ENCODE measurements around the gene ATP2B2. TPM values are rescaled to one million over a fixed set of nuclear protein-coding genes. Genes with fewer than 3 reads are reported as not detected.

The ATP2B2 gene
- total and polyA plus RNA-seq, 2 donors (not counting 1 experiment from before 2014, with no cell fraction given) = not detected

DNA sequence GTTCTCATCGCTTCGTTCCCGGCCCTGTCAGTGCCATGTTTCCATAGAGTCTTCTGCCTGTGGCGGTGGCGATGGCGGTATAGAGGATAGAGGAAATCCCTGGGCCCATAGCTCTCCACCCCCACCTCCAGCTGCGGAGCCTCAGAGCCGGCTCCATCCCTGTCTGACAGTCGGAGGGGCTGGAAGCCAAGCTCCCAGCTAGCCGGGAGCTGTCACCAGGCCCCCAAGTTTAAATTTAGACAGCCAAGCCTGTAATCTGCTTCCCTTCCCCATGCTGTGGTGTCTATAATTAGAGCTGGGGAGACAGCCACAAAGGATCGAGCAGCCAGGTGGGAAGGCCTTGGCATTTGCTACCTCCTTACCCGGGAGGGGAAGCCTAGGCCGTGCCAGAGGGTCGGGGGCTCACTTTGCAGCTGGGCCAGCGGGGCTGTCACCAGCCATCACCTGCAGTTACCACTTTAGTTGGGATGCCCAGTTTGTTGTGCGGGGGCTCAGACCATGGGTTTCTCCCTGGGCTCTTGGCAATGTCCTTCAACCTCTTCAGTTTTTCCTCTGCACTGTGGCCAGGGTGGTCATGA lies 128.1 kb downstream of the ATP2B2 start:
- Histone ChIP-seq H4K20me1 (ENCODE audit: control insufficient read depth, insufficient read depth, low read length, poor library complexity, severe bottlenecking) (no peaks in the 10 kb centered on the region), H3K9me3 (ENCODE audit: control extremely low read depth in 1 of 3, control insufficient read depth in 2 of 3, insufficient read depth in 1 of 3, low read length in 2 of 3) (no peaks in the 10 kb centered on the region), H3K9ac (ENCODE audit: low read length) (no peak overlapping the region), H3K4me1 (ENCODE audit: control insufficient read depth in 2 of 2, insufficient read depth in 2 of 2, low read length in 2 of 2) (peaks cover 5 to 9% of the 10 kb centered on the region in 2 donors), H3K4me2 (replicated peaks; ENCODE audit: low read depth, low read length, poor library complexity, severe bottlenecking) (no peak overlapping the region), H3K27ac (ENCODE audit: low read length in 2 of 2) (no peak overlapping the region), H3K79me2 (ENCODE audit: control insufficient read depth, insufficient read depth, low read length) (no peaks in the 10 kb centered on the region), H2AFZ (ENCODE audit: insufficient read depth, low read depth, low read length, poor library complexity, severe bottlenecking) (no peak overlapping the region), H3K27me3 (replicated peaks in 1 of 4; ENCODE audit: control extremely low read depth in 1 of 4, control insufficient read depth in 3 of 4, insufficient read depth in 4 of 4, low read length in 3 of 4) (no peaks in the 10 kb centered on the region), H3K4me3 (ENCODE audit: control extremely low read depth in 1 of 5, extremely low read depth in 1 of 5, insufficient read depth in 1 of 5, low read depth in 2 of 5, low read length in 4 of 5) (no peak overlapping the region), H3K36me3 (replicated peaks in 1 of 2; ENCODE audit: control extremely low read depth in 1 of 2, control insufficient read depth in 1 of 2, extremely low read depth in 1 of 2, insufficient read depth in 2 of 2, low read length in 1 of 2) (no peaks in the 10 kb centered on the region)
- Mint-ChIP-seq H3K9me3 (ENCODE audit: insufficient read depth) (no peaks in the 10 kb centered on the region), H3K27me3 (peaks cover 4% of the 10 kb centered on the region), H3K4me3 (no peak overlapping the region), H3K27ac (no peak overlapping the region), H3K4me1 (peaks cover 10% of the 10 kb centered on the region)
- POLR2A ChIA-PET = no interaction called here
- TF ChIP-seq EZH2 (IDR thresholded peaks at IDR 0.05; ENCODE audit: borderline replicate concordance, insufficient read depth, low read depth, low read length, poor library complexity, severe bottlenecking) (no peak), CTCF (IDR thresholded peaks at IDR 0.05) (no peak)
- ATAC-seq (ENCODE audit: low read depth) (no peak), DNase-seq (no peak)
- intact Hi-C loops (cut with micrococcal nuclease) = no loop called here
- WGBS (ENCODE audit: insufficient coverage) = 62% methylated on average over 13 of the region's 16 CpGs
- CTCF ChIA-PET = interaction anchor here (1.1 kb wide), 1 partner anchor 11 kb away, joined by 3 read pairs; no protein-coding TSS in a partner anchor

- no peaks in the 10 kb centered on the region for H3K27me3 ChIP-seq (replicated peaks in 1 of 4; ENCODE audit: control extremely low read depth in 1 of 4, control insufficient read depth in 3 of 4, insufficient read depth in 4 of 4, low read length in 3 of 4)
- H3K4me1 ChIP-seq (ENCODE audit: control insufficient read depth in 2 of 2, insufficient read depth in 2 of 2, low read length in 2 of 2) = peaks cover 5 to 9% of the 10 kb centered on the region in 2 donors
- no peak overlapping the region for H3K27ac ChIP-seq (ENCODE audit: low read length in 2 of 2)
- H3K36me3 ChIP-seq (replicated peaks in 1 of 2; ENCODE audit: control extremely low read depth in 1 of 2, control insufficient read depth in 1 of 2, extremely low read depth in 1 of 2, insufficient read depth in 2 of 2, low read length in 1 of 2) = no peaks in the 10 kb centered on the region
- intact Hi-C loops (cut with micrococcal nuclease) = no loop called here
- peaks cover 4% of the 10 kb centered on the region for H3K27me3 Mint-ChIP-seq
- no peaks in the 10 kb centered on the region for H3K79me2 ChIP-seq (ENCODE audit: control insufficient read depth, insufficient read depth, low read length)
- no peaks in the 10 kb centered on the region for H4K20me1 ChIP-seq (ENCODE audit: control insufficient read depth, insufficient read depth, low read length, poor library complexity, severe bottlenecking)
- no peak overlapping the region for H3K4me3 ChIP-seq (ENCODE audit: control extremely low read depth in 1 of 5, extremely low read depth in 1 of 5, insufficient read depth in 1 of 5, low read depth in 2 of 5, low read length in 4 of 5)
- ATAC-seq (ENCODE audit: low read depth) (no peak), DNase-seq (no peak)
- H3K27ac Mint-ChIP-seq = no peak overlapping the region
- H3K9ac ChIP-seq (ENCODE audit: low read length) = no peak overlapping the region
- no peak overlapping the region for H3K4me3 Mint-ChIP-seq
- no peak overlapping the region for H3K4me2 ChIP-seq (replicated peaks; ENCODE audit: low read depth, low read length, poor library complexity, severe bottlenecking)
- H3K9me3 Mint-ChIP-seq (ENCODE audit: insufficient read depth) = no peaks in the 10 kb centered on the region
- no peaks in the 10 kb centered on the region for H3K9me3 ChIP-seq (ENCODE audit: control extremely low read depth in 1 of 3, control insufficient read depth in 2 of 3, insufficient read depth in 1 of 3, low read length in 2 of 3)
- H3K4me1 Mint-ChIP-seq = peaks cover 10% of the 10 kb centered on the region
- TF ChIP-seq EZH2 (IDR thresholded peaks at IDR 0.05; ENCODE audit: borderline replicate concordance, insufficient read depth, low read depth, low read length, poor library complexity, severe bottlenecking) = no peak
- no peak for TF ChIP-seq CTCF (IDR thresholded peaks at IDR 0.05)
- ChIA-PET POLR2A (no interaction called here), CTCF (no interaction called here)
- 42% methylated on average over 3 of the region's 6 CpGs for WGBS (ENCODE audit: insufficient coverage)
- no peak overlapping the region for H2AFZ ChIP-seq (ENCODE audit: insufficient read depth, low read depth, low read length, poor library complexity, severe bottlenecking)
Measured at GRCh38 chr3:10376353-10376752, 129.0 kb downstream of the ATP2B2 start.

Measured in B cell (primary cell).